GM19452 (cell line): ENCODE data around the gene AKAP17A.
"Not testable (repeated sequence)": the region's sequence is repeated elsewhere in the genome, so short reads cannot be mapped to it uniquely, and the experiment has no call there.

Experiments used
- ATAC-seq: cut with Tn5 transposase; IDR thresholded peaks from one replicate; pipeline ENCODE4 v1.9.1; 2021; ENCODE audit not compliant: unreplicated experiment

Gene AKAP17A

DNA sequence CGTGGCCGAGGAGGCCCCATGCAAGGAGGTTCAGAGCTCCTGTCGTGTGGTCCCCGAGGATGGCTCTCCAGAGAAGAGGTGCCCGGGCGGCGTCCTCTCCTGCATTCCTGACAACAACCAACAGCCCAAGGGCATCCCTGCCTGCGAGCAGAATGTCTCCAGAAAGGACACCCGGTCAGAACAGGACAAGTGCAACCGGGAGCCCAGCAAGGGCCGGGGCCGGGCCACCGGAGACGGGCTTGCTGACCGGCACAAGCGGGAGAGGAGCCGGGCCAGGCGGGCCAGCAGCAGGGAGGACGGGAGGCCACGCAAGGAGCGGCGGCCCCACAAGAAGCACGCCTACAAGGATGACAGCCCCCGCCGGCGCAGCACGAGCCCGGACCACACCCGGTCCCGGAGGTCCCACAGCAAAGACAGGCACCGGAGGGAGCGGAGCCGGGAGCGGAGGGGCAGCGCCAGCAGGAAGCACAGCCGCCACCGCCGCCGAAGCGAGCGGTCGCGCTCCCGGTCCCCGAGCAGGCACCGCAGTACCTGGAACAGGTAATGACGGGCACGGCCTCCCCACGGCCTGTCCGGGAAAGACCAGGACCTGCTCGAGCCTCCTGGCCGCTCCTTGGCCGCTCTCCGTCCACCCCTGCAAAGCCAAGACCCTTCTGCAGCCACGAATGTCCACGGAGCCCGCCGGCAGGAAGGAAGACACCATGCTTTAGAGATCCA, 9.8 kb downstream of the AKAP17A start:
- no peak for ATAC-seq

DNA sequence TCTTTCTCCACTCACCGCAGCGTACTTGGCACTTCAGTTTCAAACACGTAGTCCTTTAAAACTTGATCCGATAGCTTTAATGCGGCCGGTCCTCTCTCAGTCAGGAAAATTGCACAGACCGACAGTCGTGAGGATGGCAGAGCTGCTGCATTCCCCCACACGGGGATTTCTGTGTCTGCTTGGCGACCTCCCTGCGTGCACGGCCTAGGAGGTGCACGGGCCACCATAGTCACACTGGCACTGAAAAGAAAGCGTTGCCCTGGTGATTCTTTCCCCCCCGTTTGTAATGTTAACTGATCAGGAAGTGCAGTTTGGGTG, 10.3 kb downstream of the AKAP17A start:
- ATAC-seq: no peak

DNA sequence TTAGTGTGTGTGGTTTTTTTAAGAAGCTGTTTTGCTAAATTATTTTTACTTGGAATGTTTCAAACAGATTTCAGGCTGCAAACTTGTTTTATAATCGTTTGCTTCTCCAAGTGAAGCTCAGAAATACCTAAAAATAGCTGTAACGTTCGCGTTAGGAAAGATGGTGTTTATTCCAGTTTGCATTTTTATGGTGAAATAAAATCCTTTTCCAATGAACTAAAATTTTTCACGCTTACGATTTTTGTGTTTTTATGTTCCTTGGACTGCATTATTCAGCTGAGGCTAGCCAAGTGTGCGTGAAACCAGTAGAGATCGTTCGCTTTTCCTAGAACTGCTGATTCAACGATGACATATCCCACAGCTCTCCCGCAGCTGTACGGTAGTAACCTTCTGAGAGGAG, 10.9 kb downstream of the AKAP17A start:
- no peak for ATAC-seq

DNA sequence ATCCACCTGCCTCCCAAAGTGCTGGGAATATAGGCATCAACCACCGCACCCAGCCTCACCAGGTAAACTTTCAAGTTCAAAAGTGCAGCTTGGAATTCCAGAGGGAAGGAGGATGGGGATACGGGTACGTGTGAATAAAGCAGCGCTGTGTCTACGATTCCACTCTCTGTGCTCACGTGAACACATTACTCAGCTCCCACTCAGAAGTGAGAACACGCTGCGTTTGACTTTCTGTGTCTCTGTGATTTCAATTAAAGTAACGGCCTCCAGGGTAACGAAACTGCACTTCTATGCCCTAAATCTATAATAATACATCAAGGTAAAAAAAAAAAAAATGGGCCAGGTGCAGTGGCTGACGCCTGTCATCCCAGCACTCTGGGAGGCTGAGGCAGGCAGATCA, 15.1 kb downstream of the AKAP17A start:
- ATAC-seq: no peak

DNA sequence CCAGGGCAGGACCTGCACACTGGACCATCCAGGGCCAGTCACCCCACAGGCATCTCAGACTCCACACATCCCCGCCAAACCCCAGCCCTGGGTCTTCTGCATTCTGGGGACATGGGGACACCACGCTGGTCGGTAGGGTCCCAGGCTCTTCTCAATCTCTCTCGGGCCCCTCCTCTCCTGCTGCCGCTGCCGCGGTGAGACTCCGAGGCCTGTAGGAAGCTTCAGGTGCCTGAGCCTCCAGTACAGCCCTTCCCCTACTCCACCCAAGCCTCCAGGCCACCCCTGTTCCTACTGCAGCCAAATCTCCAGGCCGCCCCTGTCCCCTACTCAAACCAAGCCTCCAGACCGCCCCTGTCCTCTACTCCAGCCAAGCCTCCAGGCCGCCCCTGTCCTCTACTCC, 17.9 kb downstream of the AKAP17A start:
- ATAC-seq: no peak

DNA sequence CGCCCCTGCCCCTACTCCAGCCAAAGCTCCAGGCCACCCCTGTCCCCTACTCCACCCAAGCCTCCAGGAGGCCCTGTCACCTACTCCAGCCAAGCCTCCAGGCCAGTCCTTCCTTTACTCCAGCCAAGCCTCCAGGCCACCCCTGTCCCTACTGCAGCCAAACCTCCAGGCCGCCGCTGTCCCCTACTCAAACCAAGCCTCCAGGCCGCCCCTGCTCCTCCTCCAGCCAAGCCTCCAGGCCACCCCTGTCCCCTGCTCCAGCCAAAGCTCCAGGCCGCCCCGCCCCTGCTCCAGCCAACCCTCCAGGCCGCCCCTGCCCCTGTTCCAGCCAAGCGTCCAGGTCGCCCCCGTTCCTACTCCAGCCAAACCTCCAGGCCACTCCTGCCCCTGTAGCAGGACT, 18.4 kb downstream of the AKAP17A start:
- ATAC-seq: peak; percentile 10

DNA sequence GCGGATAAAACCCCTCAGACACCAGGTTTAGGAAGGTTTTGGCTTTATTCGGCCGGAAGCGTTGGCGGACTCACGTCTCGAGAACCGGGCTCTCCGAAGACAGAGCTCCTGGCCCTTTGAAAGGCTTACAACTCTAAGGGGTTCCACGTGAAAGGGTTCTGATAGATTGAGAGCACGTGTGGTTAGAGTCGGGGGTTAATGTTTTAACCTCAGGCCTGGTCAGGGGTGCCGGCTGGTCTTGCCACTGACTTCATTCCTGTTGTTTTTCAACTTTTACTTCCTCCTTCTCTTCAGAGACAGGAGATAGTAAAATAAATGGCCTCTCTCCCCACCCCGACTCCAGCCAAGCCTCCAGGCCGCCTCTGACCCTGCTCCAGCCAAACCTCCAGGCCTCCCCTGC, 18.8 kb downstream of the AKAP17A start:
- peak; percentile 62 for ATAC-seq

DNA sequence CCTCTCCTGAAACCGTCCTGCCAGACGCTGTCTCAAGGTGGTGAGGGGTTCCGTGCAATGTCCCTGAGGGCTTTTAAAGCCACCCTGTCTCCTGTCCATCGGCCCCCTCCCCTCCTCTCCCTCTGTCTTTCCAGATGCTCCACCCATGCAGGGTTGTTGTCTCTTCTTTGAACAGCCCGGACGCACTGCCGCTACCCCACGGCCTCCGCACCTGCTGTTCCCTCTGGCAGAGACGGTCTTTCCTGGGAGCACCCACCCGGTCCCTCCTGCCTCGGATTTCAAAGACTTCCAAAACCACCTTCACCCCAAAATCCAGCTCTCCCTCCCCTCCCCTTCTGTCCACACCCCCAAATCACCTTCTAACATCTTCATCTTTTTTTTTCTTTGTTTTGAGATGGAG, 19.3 kb downstream of the AKAP17A start:
- no peak for ATAC-seq

DNA sequence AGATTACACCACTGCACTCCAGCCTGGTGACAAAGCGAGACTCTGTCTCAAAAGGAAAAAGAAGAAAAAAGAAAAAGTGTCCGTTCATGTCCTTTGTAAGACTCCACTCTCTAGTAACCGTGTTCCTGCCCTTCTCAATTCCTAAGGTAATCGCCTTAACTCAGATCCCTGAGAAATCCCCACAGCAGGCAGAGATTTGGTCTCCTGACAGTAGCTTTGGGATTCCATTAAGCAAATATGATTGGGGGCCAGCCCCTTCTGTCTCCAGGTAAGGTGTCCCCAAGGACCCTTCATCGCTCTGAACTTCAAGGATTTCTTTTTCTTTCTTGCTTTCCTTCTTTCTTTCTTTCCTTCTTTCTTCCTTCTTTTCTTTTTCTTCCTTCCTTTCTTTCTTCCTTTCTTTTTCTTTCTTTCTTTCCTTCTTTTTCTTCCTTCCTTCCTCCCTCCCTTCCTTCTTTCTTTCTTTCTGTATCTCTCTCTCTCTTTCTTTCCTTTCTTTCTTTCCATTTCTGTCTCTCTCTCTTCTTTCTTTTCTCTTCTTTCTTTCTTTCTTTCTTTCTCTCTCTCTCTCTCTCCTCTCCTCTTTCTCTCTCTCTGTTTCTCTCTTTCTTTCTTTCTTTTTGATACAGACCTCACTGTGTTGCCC, 21.4 kb downstream of the AKAP17A start:
- no peak for ATAC-seq

DNA sequence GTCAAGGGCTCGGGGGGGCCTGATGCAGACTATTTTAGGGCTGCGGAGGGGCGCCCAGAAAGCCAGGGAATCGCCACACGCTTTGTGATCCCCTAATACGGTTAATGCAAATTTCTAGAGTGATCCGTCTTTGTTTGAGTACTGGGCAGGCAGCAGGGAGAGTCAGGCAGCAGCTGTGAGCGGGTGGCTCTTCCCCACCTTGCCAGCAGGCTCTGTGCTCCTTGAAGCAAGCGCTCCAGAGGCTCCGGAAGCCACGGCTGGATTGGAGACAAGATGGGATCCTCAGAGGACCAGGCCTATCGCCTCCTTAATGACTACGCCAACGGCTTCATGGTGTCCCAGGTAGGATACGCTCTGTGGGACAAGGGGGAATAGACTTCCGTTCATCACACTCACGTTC, 23.5 kb downstream of the AKAP17A start, which contains the start of gene ASMT:
Gene ASMT, plus strand, starts transcription at position 133 of the 400 bp plus-strand sequence. Its CDS starts 141 bp downstream, at position 274.
- no peak for ATAC-seq

DNA sequence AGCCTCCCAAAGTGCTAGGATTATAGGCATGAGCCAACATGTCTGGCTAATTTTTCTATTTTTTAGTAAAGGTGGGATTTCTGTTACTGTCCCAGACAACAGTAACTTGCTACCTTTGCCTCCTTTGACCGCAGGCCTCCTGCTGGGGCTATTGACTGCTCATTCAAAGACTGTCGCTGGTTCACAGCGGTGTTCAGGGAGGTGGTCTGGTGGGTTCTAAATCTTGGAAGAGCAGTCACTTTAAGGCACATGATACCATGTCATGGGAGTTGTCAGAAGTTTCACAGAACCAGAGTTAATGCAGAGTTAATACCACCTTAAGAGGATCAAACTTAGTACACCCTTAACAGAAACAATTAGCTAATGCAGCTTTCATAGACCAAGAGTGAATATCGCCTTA, 27.3 kb downstream of the AKAP17A start:
- no peak for ATAC-seq

DNA sequence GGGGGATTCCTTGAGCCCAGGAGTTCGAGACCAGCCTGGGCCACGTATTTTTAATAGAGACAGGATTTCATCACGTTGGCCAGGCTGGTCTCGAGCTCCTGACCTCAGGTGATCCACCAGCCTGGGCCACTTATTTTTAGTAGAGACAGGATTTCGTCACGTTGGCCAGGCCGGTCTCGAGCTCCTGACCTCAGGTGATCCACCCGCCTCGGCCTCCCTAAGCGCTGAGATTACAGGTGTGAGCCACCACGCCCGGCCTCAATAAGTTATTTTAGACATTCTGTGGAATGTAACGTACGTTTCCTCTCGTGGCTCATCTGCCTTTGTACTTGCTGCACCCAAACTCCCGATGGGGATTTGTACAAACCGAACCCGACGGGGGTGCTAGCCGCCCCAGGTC, 32.3 kb downstream of the AKAP17A start:
- no peak for ATAC-seq

DNA sequence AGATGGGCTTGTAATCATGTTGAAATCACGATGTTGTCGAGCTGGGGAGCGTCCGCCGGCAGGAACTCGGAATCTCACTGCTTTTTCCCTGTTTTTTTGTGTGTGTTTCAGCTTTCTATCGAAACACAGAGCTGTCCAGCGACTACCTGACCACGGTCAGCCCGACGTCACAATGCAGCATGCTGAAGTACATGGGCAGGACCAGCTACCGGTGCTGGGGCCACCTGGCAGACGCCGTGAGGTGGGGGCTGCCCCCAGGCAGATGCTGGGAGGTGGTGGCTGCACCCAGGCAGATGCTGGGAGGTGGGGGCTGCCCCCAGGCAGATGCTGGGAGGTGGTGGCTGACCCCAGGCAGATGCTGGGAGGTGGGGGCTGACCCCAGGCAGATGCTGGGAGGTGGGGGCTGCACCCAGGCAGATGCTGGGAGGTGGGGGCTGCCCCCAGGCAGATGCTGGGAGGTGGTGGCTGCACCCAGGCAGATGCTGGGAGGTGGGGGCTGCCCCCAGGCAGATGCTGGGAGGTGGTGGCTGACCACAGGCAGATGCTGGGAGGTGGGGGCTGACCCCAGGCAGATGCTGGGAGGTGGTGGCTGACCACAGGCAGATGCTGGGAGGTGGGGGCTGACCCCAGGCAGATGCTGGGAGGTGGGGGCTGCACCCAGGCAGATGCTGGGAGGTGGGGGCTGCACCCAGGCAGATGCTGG, 32.9 kb downstream of the AKAP17A start:
- ATAC-seq: not testable (repeated sequence)

DNA sequence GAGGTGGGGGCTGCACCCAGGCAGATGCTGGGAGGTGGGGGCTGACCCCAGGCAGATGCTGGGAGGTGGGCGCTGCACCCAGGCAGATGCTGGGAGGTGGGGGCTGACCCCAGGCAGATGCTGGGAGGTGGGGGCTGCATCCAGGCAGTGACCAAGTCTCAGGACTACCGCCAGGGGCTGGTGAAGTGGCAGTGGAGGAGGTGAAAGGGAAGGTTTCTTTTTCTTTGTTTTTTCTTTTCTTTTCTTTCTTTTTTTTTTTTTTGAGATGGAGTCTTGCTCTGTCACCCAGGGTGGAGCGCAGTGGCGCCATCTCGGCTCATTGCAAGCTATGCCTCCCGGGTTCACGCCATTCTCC, 33.4 kb downstream of the AKAP17A start:
- not testable (repeated sequence) for ATAC-seq

DNA sequence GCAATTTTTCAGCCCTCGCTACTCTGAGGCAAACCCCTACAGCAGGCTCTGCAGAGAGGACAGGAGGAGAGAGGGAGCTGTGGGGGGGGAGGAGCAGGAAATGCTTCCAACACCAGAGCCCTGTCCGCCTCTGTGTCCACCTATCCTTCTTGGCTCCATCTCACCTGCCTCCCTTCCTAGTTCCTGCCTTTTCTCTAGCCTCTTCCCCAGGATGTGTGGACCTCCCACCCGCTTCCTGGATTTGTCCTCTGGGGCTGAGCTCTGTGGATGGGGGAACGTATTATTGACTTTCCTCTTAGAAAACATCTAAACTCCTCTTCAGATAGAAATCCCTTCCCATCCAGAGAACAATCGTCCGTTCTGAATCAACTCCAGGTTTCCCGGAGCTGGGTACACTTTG, 37.8 kb downstream of the AKAP17A start:
- no peak for ATAC-seq

DNA sequence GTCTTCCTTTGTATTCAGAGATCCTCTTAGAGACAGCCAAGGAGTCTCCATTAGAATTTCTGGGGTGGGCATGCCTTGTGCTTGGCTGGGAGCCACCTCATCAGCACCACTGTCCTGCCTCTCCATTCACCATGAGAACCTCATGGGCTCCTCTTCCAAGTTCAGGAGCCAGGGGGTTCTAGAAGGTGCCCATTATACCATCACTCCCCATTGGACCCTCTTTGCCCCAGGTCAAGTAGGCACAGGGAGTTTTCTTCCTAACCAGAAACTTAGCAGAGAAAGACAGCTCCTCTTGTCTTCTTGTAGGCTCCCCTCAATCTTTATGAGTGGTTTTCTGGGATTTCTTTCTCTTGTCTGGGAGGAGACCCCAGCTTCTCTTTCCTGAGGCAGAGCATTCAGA, 54.6 kb downstream of the AKAP17A start:
- no peak for ATAC-seq

DNA sequence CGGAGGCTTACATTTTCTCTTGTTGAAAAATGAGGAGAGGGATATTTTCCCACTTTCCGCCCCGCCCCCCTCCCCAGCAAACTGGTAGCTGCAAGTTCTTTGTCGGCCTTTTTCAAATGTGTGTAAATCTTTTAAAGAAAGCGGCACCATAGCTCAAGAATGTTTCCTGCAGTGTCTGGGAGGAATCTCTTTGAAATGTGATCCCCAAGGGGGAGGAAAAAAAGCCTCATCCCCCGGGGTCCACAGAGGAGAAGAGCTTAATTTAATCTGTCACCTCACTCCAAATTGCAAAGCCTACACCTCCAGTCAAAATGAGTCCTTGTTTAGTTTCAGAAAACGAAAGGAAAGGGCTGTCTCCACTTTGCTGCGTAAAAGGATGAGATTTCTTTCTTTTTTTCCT, 58.2 kb downstream of the AKAP17A start:
- no peak for ATAC-seq
